WTC11 (cell line): ENCODE measurements around the gene SON.
"Not testable (repeated sequence)": the region's sequence is repeated elsewhere in the genome, so short reads cannot be mapped to it uniquely, and the experiment has no call there.

Source experiments
- CTCF ChIP-seq: fragments of 200-600 bp; IDR thresholded peaks from 2 replicates; pipeline ENCODE4 v1.8.0; 2022; ENCODE audit warnings: antibody characterized with exemption
- E2F1 ChIP-seq: sonication (generic); formaldehyde crosslinking; IDR thresholded peaks from 2 replicates; pipeline ENCODE4 v1.8.0; 2022; ENCODE audit warnings: mild to moderate bottlenecking, missing genetic modification reagents

- not testable (repeated sequence) for TF ChIP-seq CTCF, E2F1
Measured at GRCh38 chr21:33507003-33507402, 35.8 kb upstream of the SON start.
